Prostate gland (tissue), 2 donors: ENCODE measurements around the gene CPT2.

Experiments
- CTCF ChIP-seq, 4 experiments: fragments of 200-600 bp in 2 of 4; fragments of 450-650 bp in 2 of 4; sonication (generic) in 2 of 4; IDR thresholded peaks; 1 replicate in 3 of 4; 2 replicates in 1 of 4; pipeline ENCODE4 v1.5.1; 2016 to 2019; ENCODE audit warnings: antibody characterized with exemption in 4 of 4, mild to moderate bottlenecking in 2 of 4, moderate library complexity in 2 of 4
- POLR2AphosphoS5 ChIP-seq: sonication (generic); formaldehyde crosslinking; IDR thresholded peaks from one replicate; pipeline ENCODE4 v1.6.1; 2017; ENCODE audit warnings: antibody characterized with exemption

GRCh38 chr1:53210352-53210751 is 13.7 kb downstream of the CPT2 start:
- TF ChIP-seq POLR2AphosphoS5 = no peak
- TF ChIP-seq CTCF (IDR thresholded peaks at IDR 0.05) = no peak
